Central memory CD8-positive, alpha-beta T cell (primary cell): ENCODE data around the gene MACROH2A1.

Experiments used
- ATAC-seq: fragments of 150-1000 bp; cut with Tn5 transposase; replicated peaks from 2 replicates; pipeline ENCODE4 v1.10.0; 2022; ENCODE audit warnings: mild to moderate bottlenecking, moderate FRiP score, moderate number of reproducible peaks; ENCODE audit not compliant: poor library complexity, severe bottlenecking; ENCODE audit errors: extremely low read depth
- DNase-seq, 2 donors: peaks; one replicate each; pipeline ENCODE4 v3.0.0; 2021; ENCODE audit warnings: low spot score in 2 of 2
- H3K27ac Mint-ChIP-seq: one replicate; pipeline ENCODE4 v1.8.0; 2022; ENCODE audit warnings: low read depth, mild to moderate bottlenecking, moderate library complexity, mixed read lengths
- H3K27me3 Mint-ChIP-seq: one replicate; pipeline ENCODE4 v1.8.0; 2022; ENCODE audit warnings: mixed read lengths
- H3K36me3 Mint-ChIP-seq: one replicate; pipeline ENCODE4 v1.8.0; 2022; ENCODE audit warnings: mild to moderate bottlenecking, moderate library complexity, mixed read lengths; ENCODE audit not compliant: insufficient read depth
- H3K4me1 Mint-ChIP-seq: one replicate; pipeline ENCODE4 v1.8.0; 2022; ENCODE audit warnings: mixed read lengths
- H3K4me3 Mint-ChIP-seq: one replicate; pipeline ENCODE4 v1.8.0; 2022; ENCODE audit warnings: mild to moderate bottlenecking, moderate library complexity, mixed read lengths
- H3K9me3 Mint-ChIP-seq: one replicate; pipeline ENCODE4 v1.8.0; 2022; ENCODE audit warnings: mixed read lengths

The MACROH2A1 gene

GRCh38 chr5:135289651-135290050 is 109.4 kb downstream of the MACROH2A1 start:
- H3K27ac Mint-ChIP-seq = no peak overlapping the region

GRCh38 chr5:135287551-135287950 is 111.5 kb downstream of the MACROH2A1 start:
- ATAC-seq = no peak
- Mint-ChIP-seq H3K4me1 (no peaks in the 10 kb centered on the region), H3K36me3 (peaks cover 4% of the 10 kb centered on the region), H3K27me3 (peaks cover 87% of the 10 kb centered on the region), H3K27ac (no peak overlapping the region), H3K4me3 (no peak overlapping the region), H3K9me3 (peaks cover 6% of the 10 kb centered on the region)
- DNase-seq = no peak

More at GRCh38 chr5:135289651-135290050, 109.4 kb downstream of the MACROH2A1 start:
- peaks cover 6% of the 10 kb centered on the region for H3K9me3 Mint-ChIP-seq
- H3K4me3 Mint-ChIP-seq = no peak overlapping the region
- peaks cover 85% of the 10 kb centered on the region for H3K27me3 Mint-ChIP-seq
- no peaks in the 10 kb centered on the region for H3K4me1 Mint-ChIP-seq
- H3K36me3 Mint-ChIP-seq = peaks cover 1% of the 10 kb centered on the region
- ATAC-seq (no peak), DNase-seq (no peak)
